GM06990 (cell line): ENCODE measurements around the gene THSD4.

Experiments used
- DNase-seq: peaks from one replicate; pipeline ENCODE4 v3.0.0-alpha.2; 2011; ENCODE audit not compliant: insufficient read length; ENCODE audit errors: extremely low read depth
- H3K27me3 ChIP-seq: replicated peaks from 2 replicates; pipeline ENCODE4 v1.6.0; 2011; ENCODE audit warnings: low read length; ENCODE audit not compliant: control insufficient read depth, insufficient read depth
- H3K36me3 ChIP-seq: 2 replicates; pipeline ENCODE4 v1.5.1; 2011; ENCODE audit warnings: low read length; ENCODE audit not compliant: control insufficient read depth, insufficient read depth
- H3K4me3 ChIP-seq: replicated peaks from 2 replicates; pipeline ENCODE4 v1.5.1; 2011; ENCODE audit warnings: low read depth, mild to moderate bottlenecking, control low read depth, low read length
- TF ChIP-seq, protein P1 (sequence below): IDR thresholded peaks from 2 replicates; pipeline ENCODE4 v1.5.1; 2011; ENCODE audit warnings: low read length, control low read depth, mild to moderate bottlenecking, inconsistent platforms; ENCODE audit not compliant: insufficient read depth, poor library complexity, severe bottlenecking

The THSD4 gene

DNA sequence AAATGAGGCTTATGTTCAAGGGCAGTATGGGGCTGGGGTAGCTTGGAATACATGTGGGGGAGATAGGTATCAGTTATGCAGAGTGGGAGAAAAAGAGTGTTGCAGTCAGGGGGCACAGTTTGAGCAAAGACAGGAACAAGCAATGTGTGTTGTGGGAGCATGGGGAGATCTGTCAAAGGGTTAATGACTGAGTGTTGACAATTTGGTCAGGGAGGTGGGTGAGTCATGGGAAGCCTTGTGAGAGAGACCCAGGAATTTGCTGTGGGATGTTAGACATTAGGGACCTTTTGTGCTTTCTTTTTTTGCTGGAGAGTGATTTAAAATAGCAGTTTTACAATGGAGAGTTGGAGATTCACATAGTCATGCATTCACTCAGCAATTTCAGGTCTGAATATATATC is 473.5 kb downstream of the THSD4 start:
- H3K27me3 ChIP-seq = no peaks in the 10 kb centered on the region
- TF ChIP-seq, protein P1, sequence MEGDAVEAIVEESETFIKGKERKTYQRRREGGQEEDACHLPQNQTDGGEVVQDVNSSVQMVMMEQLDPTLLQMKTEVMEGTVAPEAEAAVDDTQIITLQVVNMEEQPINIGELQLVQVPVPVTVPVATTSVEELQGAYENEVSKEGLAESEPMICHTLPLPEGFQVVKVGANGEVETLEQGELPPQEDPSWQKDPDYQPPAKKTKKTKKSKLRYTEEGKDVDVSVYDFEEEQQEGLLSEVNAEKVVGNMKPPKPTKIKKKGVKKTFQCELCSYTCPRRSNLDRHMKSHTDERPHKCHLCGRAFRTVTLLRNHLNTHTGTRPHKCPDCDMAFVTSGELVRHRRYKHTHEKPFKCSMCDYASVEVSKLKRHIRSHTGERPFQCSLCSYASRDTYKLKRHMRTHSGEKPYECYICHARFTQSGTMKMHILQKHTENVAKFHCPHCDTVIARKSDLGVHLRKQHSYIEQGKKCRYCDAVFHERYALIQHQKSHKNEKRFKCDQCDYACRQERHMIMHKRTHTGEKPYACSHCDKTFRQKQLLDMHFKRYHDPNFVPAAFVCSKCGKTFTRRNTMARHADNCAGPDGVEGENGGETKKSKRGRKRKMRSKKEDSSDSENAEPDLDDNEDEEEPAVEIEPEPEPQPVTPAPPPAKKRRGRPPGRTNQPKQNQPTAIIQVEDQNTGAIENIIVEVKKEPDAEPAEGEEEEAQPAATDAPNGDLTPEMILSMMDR = no peak
- no peak for DNase-seq
- no peaks in the 10 kb centered on the region for H3K36me3 ChIP-seq
- no peak overlapping the region for H3K4me3 ChIP-seq

DNA sequence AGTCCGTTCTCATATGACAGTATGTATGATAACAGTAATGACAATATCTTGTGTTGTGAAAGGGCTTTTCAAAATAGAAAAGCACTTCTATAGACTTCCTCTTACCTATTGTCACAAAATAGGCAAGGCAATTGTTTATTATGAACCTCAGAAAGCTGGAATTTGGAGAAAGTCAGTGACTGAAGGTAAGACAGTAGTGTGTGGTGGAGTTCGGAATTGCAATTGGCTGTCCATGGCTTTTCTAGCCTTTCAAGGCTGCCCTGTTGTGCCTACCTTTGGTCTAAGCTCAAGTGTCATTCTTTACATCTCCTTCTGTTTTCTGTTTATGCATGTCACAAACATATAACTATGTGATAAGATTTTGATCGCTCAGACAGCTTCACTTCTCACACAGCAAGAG is 475.8 kb downstream of the THSD4 start:
- Histone ChIP-seq H3K4me3 (no peak overlapping the region), H3K27me3 (no peaks in the 10 kb centered on the region), H3K36me3 (no peaks in the 10 kb centered on the region)
- no peak for DNase-seq
- TF ChIP-seq, protein P1 = no peak

DNA sequence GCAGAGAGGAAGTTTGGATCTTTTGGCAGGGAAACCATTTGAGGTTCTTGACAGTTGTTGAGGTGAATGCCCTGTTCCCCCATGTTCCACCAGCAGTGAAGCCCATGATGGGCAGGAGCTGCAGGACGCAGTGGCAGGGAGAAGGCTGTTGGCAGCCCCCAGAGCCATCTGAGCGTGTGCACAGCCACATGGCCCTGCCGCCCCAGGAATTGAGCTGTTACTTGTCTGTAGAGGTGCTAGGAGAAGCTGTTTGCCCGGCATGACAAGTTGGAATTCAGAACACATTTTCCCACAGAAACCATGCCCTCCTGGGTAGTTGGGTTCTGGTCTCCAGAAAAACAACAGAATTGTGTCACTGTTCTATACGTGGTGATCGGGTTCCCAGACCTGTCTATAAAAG is 476.9 kb downstream of the THSD4 start:
- no peak for DNase-seq
- Histone ChIP-seq H3K4me3 (no peak overlapping the region), H3K36me3 (no peaks in the 10 kb centered on the region), H3K27me3 (no peaks in the 10 kb centered on the region)
- TF ChIP-seq, protein P1 = no peak

DNA sequence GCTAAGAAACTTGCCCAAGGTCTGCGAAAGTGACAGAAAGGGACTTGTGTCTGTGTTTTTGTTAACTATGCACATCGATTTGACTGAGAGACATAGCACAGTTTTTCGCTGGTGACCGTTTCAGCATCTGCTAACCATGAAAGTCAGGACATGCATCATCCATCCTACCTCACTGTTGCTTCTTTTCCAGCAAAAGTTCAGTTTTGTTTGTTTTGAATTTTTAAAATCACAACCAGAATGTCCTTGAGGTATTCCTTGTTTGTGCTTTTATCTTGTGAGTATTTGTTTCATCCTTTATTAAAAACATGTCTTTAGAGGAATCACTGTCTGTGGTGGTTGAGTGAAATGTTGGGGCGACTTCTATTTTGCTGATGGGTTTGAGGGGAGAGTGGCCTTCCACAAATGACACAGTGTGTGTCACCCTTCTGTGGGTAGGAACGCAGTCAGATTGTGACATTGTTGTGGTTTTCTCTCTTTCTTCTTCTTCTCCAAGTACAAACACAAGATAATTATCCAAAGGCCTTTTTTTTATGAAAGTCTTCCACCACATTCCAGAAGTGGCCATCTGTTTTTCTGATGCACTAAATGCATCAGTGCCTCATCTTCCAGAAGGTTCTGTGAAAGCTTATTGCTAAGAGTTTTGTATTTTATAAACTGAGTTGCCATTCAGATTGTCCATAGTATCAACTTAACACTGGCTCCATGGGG is 480.7 kb downstream of the THSD4 start:
- no peaks in the 10 kb centered on the region for H3K36me3 ChIP-seq
- TF ChIP-seq, protein P1 = no peak
- H3K4me3 ChIP-seq = no peak overlapping the region
- H3K27me3 ChIP-seq = no peaks in the 10 kb centered on the region; the same call in 1 of the 2 replicates
- DNase-seq = no peak

DNA sequence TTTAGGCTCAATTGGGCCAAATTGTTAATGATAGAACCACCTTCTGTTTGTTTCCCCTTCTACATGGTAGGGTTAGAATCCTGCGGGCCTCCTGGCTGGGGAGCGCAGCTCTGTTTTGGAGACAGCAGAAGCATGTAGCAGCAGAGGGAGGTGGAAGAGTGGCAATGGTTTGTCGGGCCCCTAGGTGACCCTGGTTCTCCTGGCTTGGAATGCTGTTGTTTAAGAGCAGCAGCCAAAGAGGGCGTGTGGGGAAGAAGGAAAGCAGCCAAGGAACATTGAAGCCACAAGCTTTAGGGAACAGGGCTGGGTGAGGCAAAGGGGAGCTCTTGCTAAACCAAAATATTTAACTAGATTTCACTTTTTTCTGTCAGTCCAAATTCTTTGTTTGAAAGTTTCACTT is 481.4 kb downstream of the THSD4 start:
- H3K36me3 ChIP-seq = no peaks in the 10 kb centered on the region
- TF ChIP-seq, protein P1 = no peak
- no peak overlapping the region for H3K4me3 ChIP-seq
- no peak for DNase-seq
- no peaks in the 10 kb centered on the region; the same call in 1 of the 2 replicates for H3K27me3 ChIP-seq

DNA sequence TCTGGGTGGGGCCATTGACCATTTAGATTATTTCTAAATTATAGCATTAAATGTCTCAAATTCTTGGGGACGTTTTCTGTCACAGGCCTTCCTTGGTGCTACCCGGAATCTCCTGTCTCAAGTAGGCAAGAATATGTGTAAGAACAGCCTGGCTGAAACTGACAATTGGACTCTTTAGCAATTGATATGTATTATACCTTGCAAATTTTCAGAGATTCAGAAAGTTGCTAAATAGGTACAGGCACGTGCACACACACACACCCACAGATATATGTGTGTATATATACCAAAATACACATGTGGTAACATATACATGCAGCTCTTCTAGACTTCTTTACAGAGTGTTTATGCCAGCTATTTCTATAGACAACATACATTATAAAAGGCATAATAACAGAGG is 481.9 kb downstream of the THSD4 start:
- Histone ChIP-seq H3K36me3 (no peaks in the 10 kb centered on the region), H3K27me3 (no peaks in the 10 kb centered on the region; the same call in 1 of the 2 replicates), H3K4me3 (no peak overlapping the region)
- TF ChIP-seq, protein P1 = no peak
- DNase-seq = no peak
